Neural progenitor cell (in vitro differentiated cells): Measurements from ENCODE around the gene ZNF311.

Source experiments
- CTCF ChIP-seq: fragments of 200-600 bp; sonication (generic); IDR thresholded peaks from 2 replicates; pipeline ENCODE4 v1.5.1; 2017; ENCODE audit warnings: antibody characterized with exemption, mild to moderate bottlenecking
- EZH2 ChIP-seq: fragments of 200-600 bp; sonication (generic); IDR thresholded peaks from 2 replicates; pipeline ENCODE4 v1.6.1; 2017; ENCODE audit warnings: antibody characterized with exemption, mild to moderate bottlenecking, moderate library complexity
- EZH2phosphoT487 ChIP-seq: fragments of 200-600 bp; sonication (generic); IDR thresholded peaks from 2 replicates; pipeline ENCODE4 v1.6.1; 2017; ENCODE audit warnings: antibody characterized with exemption

GRCh38 chr6:28977341-28978132 lies 27.6 kb downstream of the ZNF311 start:
- no peak for TF ChIP-seq CTCF
- no peak for TF ChIP-seq EZH2phosphoT487
- TF ChIP-seq EZH2, result peak; percentile 49
